AG08396 (cell line): Measurements from ENCODE around the gene RDH12.
A peak's percentile ranks its signal among the peaks of the same experiment; 100 is the strongest.
"Not testable (repeated sequence)": the region's sequence is repeated elsewhere in the genome, so short reads cannot be mapped to it uniquely, and the experiment has no call there.

Experiments used
- DNase-seq: peaks from one replicate; pipeline ENCODE4 v3.0.0; 2012; ENCODE audit warnings: low spot score, mixed read lengths

The RDH12 gene

GRCh38 chr14:67705211-67705610, 3.5 kb downstream of the RDH12 start:
- DNase-seq = no peak

DNA sequence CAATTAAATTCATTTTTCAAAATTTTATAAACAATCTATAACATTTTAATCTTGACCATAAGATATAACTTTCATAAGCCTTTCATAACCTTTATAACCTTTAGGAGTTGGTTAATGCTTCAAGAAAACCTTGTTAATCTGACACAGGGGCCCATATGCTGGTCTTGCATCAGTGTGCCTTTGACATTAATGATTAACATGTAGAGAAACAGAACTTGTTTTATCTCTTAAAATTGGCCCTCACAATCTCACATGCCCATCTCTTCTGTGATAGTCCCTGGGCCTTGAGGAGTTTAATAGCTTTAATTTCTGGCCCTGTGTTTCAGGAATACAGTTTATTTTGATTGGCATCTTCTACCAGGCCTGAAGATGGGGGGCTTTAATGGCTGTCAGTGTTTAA, 7.7 kb downstream of the RDH12 start:
- DNase-seq = not testable (repeated sequence)

DNA sequence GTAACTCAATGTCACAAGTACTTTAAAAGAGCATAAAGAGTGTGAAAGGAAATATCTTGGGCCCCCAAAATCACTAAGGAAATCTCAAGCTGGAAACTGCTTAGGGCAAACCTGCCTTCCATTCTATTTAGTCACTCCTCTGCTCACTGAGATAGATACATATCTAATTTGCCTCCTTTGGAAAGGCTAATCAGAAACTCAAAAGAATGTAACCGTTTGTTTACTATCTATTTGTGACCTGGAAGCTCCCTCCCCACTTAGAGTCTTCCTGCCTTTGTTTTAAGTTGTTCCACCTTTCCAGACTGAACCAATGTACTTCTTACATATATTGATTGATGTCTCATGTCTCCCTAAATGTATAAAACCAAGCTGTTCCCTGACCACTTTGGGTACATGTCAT, 8.1 kb downstream of the RDH12 start:
- not testable (repeated sequence) for DNase-seq

GRCh38 chr14:67710209-67710608, 8.5 kb downstream of the RDH12 start:
- DNase-seq = no peak

- DNase-seq = no peak
Measured at GRCh38 chr14:67717048-67717447, 15.4 kb downstream of the RDH12 start.

DNA sequence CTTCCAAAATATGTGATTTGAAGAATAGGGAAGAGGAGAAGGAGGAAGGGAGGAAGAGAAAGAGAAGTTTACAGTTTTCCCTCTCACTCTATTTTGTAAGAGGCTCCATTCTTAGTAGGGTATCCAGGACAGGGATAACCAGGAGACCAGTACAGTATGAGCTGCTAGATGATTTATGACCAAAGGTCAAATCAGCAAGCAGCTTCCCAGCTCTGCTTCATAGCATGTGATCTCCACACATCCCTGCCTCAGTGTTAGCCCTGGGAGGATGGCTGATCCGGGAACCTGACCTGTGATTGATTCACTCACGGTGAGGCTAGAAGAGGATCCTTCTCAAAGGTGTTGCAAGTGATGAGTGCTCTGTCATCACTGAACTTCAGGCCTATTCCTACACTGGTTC, 16.6 kb downstream of the RDH12 start:
- DNase-seq = no peak

GRCh38 chr14:67719385-67719784, 17.7 kb downstream of the RDH12 start:
- not testable (repeated sequence) for DNase-seq

DNA sequence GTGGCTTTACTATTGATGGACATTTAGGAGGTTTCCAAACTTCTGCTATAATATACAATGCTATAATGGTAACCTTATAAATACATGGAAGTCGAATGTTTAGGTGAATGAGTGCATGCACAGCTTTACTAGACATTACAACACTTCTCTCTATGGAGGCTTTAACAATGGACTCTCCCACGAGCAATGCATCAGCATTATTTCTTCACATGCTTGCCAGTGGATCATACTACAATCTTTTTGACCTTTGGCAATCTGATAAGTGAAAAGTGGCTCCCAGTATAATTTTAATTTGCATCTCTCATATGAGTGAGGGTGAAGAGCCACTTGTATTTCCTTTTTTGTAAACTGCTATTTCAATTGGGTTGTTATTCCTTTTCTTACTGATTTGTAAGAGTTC, 18.2 kb downstream of the RDH12 start:
- DNase-seq = no peak

DNA sequence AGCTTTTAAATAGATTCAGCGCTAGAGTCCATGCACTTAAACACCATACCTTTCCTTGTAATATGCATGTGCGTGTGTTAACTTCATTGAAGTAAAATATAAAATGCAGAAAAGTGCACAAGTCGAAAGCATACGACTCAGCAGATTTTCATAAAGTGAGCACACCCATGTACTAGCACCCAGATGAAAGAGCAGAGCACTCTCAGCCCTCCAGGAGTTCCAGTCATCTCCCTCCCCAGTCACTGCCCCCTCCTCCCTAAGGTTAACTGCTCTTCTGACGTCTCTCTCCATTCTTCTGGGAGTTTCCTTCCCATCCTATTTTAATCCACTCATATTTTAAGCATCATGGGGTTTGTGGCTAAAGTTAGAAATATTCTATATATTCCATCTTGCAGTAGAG, 20.2 kb downstream of the RDH12 start:
- no peak for DNase-seq

GRCh38 chr14:67722293-67722692, 20.6 kb downstream of the RDH12 start:
- DNase-seq = peak; percentile 38

DNA sequence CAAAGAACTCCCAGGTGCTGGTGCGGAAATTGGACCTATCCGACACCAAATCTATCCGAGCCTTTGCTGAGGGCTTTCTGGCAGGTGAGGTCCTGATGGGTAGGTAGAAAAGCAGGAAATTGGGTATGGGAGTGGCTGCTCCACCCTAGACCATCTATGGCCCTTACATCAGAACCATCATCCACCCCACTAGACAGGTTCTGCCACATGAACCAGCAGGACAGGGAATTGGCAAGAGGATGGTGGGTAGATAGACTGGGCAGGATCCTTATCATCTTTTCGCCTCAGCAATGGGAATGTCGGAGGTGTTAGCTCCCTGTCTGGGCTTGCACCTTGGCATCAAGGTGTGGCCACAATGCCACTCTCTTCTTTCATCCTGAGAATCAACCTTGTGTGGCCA, 23.5 kb downstream of the RDH12 start:
- no peak for DNase-seq

GRCh38 chr14:67727361-67727760, 25.7 kb downstream of the RDH12 start:
- DNase-seq = no peak

- no peak for DNase-seq
Measured at GRCh38 chr14:67728258-67728657, 26.6 kb downstream of the RDH12 start.

DNA sequence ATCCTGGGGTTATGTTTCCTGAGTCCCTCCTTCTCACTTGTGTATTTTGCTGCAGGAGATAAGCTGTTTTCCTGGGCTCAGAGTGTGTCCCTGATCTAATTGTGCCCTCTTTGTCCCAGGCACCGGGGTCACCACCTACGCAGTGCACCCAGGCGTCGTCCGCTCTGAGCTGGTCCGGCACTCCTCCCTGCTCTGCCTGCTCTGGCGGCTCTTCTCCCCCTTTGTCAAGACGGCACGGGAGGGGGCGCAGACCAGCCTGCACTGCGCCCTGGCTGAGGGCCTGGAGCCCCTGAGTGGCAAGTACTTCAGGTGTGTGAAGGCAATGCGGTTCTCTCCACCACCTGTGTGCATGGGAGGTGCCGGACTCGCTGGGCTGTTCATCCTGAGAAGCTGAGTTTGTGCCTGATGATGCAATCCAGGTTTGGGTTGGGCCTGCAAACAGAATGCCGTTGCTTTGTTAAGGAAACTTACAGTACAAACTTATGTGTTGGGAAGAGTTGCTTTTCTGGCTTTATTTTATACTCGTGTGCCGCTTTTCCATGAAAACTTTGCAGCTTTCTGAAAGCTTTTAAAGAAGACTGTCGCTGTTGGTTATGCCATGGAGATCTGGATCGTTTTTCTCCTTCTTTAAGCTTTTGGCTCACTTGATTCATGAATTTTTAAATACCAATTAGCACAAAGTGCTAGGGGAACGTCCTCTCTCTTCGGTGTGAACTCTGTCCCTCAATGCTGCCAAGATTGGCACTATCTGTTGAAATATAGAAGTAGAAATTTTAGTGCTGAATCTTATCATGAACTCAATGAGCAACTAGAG, 27.6 kb downstream of the RDH12 start:
- DNase-seq = no peak

DNA sequence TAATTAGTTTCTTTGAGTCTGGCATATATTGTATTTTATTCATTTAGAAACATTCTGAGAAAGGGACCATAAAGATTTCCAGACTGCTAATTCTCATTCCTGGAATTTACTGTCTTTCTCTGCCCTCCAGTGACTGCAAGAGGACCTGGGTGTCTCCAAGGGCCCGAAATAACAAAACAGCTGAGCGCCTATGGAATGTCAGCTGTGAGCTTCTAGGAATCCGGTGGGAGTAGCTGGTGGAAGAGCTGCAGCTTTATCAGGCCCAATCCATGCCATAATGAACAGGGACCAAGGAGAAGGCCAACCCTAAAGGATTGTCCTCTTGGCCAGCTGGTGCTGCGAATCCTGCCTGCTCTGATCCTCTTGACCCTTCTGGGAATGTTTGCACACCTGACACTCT, 31.9 kb downstream of the RDH12 start:
- DNase-seq = no peak

DNA sequence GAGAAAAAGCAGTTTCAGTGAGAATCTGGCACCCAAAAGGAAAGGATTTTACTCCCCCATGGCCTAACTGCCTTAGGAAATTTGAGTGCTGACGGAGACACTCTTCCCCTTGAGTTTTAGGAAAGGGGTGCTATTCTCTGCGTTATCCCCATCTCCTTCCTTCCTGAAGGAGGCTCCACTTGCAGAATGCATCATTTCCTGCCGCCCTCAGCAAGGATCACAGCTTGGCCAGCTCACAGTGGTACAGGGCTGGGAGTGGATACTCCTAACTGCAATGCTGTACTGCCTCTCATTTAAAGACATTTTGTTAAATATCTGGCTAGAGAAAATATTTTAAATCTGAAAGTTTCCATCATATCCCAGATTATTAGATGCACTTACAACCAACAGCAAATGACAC, 33.0 kb downstream of the RDH12 start:
- no peak for DNase-seq

GRCh38 chr14:67735336-67736147, 33.9 kb downstream of the RDH12 start:
- DNase-seq = no peak

DNA sequence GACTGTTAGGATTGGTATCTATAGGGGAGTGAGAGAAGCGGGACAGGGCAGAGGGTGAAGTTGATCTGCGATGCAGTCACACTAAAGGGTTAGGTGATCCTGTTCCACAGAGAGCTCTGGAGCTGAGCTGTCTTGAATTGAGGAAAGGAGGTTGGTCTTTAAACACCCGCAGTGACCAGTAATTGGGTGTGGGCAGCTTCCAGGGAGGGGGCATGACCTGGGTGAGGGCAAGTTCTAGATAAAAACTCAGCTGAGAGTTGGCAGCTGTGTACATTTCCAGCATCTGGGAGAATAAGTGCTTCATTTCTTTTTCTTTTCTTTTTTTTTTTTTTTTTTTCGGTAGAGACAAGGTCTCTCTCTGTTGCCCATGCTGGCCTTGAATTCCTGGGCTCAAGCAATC, 35.1 kb downstream of the RDH12 start:
- no peak for DNase-seq

DNA sequence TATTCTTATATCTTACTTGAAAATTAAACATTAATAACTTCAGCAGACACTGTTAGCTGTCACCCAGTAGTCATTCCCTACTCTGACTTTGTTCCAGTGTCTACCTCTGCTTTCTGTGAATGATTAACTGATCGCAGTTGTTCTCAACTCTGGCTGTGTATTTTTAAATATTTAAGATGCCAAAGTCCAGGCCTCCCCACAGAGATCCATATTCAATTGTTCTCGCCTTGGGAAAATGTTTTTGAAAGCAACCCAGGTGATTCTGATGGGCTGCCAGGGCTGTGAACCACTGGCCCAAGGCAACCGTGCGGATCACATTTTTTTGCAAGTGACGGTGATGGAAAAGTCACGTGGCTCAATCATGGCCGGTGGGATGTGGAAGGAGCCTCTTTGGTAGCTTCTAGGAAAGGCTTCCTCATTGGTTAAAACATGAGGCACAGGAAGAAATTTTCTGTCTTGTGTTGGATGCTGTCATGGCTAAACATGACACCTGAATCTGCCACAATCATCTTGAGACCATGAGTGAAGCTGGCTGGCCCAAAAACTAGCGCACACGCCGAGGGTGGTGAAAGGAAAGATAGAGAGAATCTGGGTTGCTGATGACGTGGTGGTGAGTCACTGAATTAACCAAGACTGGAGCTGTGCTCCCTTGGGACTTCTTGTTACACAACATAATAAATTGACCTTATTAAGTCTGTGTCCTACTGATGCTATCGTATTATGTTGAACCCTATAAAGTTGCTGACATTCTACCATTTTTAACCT, 37.2 kb downstream of the RDH12 start:
- peak; percentile 79 for DNase-seq

DNA sequence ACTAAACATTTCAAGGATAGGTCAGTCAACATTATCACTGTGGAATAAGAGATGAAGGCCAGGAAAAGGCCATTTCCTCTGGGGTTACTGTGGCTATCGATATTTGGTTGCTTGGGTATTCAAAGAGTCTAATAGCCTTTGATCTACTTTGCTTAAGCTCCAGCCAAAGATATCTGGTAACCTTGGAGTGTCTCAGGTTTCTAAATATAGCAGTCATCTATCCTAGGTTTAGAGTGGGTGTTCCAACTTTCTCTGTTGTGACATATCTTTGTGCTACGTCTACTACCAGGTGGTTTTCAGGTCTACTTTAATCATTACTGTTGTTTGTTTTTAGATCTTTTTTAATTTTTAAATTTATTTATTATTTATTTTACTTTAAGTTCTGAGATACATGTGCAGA, 42.4 kb downstream of the RDH12 start:
- no peak for DNase-seq

GRCh38 chr14:67746927-67747326, 45.2 kb downstream of the RDH12 start:
- no peak for DNase-seq

- DNase-seq = no peak
Measured at GRCh38 chr14:67748312-67748711, 46.6 kb downstream of the RDH12 start.
